ENCODE measurements around the gene MAS1. TPM values are rescaled to one million over a fixed set of nuclear protein-coding genes. Genes with fewer than 3 reads are reported as not detected.

The MAS1 gene
- total RNA-seq, 4 donors from 2014 or later = under 0.01 TPM; not detected in 3

DNA sequence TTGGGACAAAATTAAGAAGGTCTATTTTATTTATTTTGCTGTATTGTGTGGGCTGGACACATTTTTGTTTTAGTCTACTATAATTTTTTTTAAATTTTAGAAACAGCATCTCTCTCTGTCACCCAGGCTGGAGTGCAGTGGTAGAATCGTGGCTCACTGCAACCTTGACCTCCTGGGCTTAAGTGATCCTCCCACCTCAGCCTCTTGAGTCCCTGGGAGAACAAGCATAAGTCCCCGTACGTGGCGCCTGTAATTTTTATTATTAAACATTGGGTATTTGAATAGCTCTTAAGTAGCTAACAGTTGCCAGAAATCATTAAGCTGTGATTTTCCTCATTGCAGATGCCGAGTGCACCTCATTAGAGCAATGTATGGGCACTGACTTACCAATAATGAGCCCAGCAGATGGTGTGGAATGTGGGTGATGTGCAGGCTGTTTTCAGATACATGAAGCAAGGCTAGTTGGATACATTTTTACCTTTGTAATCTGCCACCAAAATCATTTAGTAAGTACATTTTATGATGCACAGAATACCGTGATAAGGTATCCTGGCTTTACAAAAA lies 10.3 kb upstream of the MAS1 start:
- no peak for ATAC-seq (ENCODE audit: low FRiP score)
- TF ChIP-seq, protein P1, sequence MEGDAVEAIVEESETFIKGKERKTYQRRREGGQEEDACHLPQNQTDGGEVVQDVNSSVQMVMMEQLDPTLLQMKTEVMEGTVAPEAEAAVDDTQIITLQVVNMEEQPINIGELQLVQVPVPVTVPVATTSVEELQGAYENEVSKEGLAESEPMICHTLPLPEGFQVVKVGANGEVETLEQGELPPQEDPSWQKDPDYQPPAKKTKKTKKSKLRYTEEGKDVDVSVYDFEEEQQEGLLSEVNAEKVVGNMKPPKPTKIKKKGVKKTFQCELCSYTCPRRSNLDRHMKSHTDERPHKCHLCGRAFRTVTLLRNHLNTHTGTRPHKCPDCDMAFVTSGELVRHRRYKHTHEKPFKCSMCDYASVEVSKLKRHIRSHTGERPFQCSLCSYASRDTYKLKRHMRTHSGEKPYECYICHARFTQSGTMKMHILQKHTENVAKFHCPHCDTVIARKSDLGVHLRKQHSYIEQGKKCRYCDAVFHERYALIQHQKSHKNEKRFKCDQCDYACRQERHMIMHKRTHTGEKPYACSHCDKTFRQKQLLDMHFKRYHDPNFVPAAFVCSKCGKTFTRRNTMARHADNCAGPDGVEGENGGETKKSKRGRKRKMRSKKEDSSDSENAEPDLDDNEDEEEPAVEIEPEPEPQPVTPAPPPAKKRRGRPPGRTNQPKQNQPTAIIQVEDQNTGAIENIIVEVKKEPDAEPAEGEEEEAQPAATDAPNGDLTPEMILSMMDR (IDR thresholded peaks at IDR 0.05) = no peak
- DNase-seq (ENCODE audit: low spot score) = no peak

DNA sequence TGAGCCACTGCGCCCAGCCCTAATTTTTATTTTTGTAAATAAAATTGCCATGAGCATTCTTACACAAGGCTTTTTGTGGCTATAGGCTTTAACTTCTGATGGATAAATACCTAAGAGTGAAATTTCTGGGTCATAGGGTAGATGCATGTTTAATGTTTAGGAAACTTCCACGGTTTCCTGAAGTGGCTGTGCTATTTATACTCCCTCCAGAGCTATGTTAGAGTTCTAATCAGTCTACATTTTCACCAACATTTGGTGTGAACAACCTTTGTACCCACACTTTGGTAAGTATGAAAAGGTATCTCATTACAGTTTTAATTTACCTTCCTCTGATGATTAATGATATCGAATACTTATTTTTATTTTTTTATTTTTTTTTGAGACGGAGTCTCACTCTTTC lies 6.1 kb upstream of the MAS1 start:
- DNase-seq (ENCODE audit: low spot score) = no peak
- ATAC-seq (ENCODE audit: low FRiP score) = no peak
- TF ChIP-seq, protein P1 (IDR thresholded peaks at IDR 0.05) = no peak

DNA sequence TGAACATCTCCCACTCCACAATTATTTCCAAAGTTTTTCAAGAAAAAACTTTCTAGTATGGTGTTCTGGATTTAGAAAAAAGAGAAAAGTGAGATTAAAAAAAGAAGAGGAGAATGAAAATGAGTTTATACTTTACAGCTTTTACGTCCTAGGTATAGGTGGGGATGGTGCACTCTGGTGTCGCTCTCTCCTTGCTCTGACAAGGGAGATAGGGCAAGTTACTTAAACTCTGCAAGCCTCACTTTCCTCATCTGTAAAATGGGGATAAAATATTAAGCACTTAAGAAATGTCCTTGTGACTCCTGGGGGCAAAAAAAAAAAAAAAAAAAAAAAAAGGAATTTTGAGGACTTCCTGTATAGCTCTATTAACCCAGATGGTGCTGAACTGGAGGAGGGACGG lies 4.5 kb upstream of the MAS1 start:
- TF ChIP-seq, protein P1 (IDR thresholded peaks at IDR 0.05) = no peak
- DNase-seq (ENCODE audit: low spot score) = no peak
- ATAC-seq (ENCODE audit: low FRiP score) = no peak

DNA sequence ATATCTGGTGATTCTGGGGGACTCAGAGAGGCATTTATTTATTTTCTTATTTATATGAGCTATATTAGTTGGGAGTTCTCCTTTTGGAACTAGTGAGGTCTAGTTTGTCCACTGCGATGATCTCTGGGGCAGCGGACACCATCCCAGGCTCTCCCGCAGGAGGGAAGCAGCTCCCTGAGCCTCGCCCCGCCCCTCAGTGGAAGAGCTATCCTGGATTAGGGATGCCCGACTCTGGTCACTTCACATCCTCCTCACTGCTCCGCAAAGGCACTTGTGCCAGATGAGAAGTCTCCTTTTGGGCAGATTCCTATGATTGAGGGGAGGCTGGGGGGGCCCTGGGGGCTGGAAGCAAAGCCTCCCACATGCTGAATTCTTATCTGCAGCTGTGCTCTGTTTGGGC lies 3.6 kb upstream of the MAS1 start:
- TF ChIP-seq, protein P1 (IDR thresholded peaks at IDR 0.05) = no peak
- no peak for DNase-seq (ENCODE audit: low spot score)
- ATAC-seq (ENCODE audit: low FRiP score) = no peak

DNA sequence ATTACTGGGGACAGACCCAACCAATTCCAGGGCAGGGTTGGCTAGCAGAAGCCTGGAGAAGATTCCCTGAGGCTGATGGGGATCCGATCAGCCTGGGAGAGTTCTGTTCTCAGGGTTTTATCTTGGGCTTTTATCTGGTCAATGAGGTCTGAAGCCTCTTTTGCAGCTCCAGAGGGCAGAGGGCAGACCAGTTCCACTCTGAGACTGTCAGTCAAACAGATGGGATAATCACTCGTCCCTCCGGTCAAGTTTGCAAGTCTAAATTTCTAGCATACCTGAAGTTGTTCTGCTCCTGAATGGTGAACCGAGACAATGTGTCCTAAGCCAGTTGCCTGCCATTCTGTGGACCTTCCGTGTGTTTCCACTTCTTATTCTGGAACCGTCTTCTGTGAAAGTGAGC lies 3.0 kb upstream of the MAS1 start:
- ATAC-seq (ENCODE audit: low FRiP score) = no peak
- no peak for DNase-seq (ENCODE audit: low spot score)
- TF ChIP-seq, protein P1 (IDR thresholded peaks at IDR 0.05) = no peak

DNA sequence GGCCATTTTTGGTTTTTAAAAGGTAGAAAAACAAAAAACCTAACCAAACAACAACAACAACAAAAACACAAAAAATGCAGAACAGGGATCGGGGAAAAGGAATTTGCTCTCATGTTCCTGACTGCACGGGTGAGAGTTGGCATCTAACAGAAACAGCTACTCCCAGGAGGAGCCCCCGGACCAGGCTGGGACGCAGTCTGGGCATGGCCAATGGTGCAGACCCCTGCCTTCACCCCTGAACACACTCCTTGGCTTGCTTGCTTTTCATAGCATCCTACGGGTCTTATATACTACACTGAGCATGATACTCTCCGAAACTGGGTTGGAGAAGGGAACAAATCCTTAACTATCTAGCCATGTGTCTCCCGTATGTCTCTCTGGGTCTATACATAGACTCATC lies 587 bp upstream of the MAS1 start:
- TF ChIP-seq, protein P1 (IDR thresholded peaks at IDR 0.05) = no peak
- ATAC-seq (ENCODE audit: low FRiP score) (no peak), DNase-seq (ENCODE audit: low spot score) (no peak)

DNA sequence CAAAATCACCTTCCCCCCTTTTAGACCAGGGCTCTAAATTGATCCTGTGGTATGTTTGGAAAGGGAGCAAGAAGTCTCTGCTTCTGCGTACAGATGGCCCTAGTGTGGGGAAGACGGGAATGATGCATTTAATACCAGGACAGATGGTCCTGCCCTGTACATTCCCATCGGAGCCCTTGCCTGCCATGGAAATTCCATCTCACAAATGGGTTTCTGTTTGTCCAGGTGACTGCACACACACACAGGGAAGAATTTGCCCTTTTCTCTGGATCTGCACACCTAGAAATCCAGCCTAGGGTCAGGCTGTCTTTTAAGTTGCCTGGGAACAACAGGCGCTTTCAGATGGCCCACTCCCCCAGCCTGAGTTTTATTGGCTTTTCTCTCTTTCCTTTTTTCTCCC lies 1.3 kb downstream of the MAS1 start:
- TF ChIP-seq, protein P1 (IDR thresholded peaks at IDR 0.05) = no peak
- ATAC-seq (ENCODE audit: low FRiP score) = no peak

More for the DNA sequence above, 1.3 kb downstream of the MAS1 start:
- no peak for DNase-seq (ENCODE audit: low spot score)

All from omental fat pad (tissue), 4 donors.